G401 (cell line): ENCODE results near the gene OOSP3. TPM values are rescaled to one million over a fixed set of nuclear protein-coding genes. Genes with fewer than 3 reads are reported as not detected.
"Not testable (repeated sequence)": the region's sequence is repeated elsewhere in the genome, so short reads cannot be mapped to it uniquely, and the experiment has no call there.

ENCODE experiments used
- DNase-seq: peaks from one replicate; pipeline ENCODE4 v3.0.0-alpha.2; 2015; ENCODE audit warnings: low spot score
- in situ Hi-C: cut with HindIII; loops from 2 replicates; pipeline ENCODE4 v1.10.0; 2016; ENCODE audit warnings: low sequenced_read_pairs, mixed read lengths
- total RNA-seq: library from RNA; depleted of rRNA; stranded (reverse); fragments of >200 nt; shearing (Covaris generic); gene quantifications from 2 replicates; pipeline ENCODE4 v1.2.3, GENCODE V29; 2014

The OOSP3 gene
- total RNA-seq, 1 experiment from 2014 or later: not detected

GRCh38 chr11:59867946-59868345, 10.6 kb upstream of the OOSP3 start:
- no peak for DNase-seq
- in situ Hi-C loops: no loop called here

- in situ Hi-C loops: no loop called here
Observed at GRCh38 chr11:59872076-59872475, 6.5 kb upstream of the OOSP3 start.

GRCh38 chr11:59875856-59876519, 2.6 kb upstream of the OOSP3 start:
- in situ Hi-C loops: no loop called here
- DNase-seq: no peak

More at GRCh38 chr11:59872076-59872475, 6.5 kb upstream of the OOSP3 start:
- DNase-seq: no peak

GRCh38 chr11:59877325-59877724, 1.3 kb upstream of the OOSP3 start:
- DNase-seq: no peak
- in situ Hi-C loops: no loop called here

- in situ Hi-C loops: no loop called here
- DNase-seq: no peak
Observed at GRCh38 chr11:59877784-59878183, 798 bp upstream of the OOSP3 start.

GRCh38 chr11:59879567-59879966, 985 bp downstream of the OOSP3 start:
- no peak for DNase-seq
- in situ Hi-C loops: no loop called here

- no peak for DNase-seq
- in situ Hi-C loops: no loop called here
Observed at GRCh38 chr11:59883597-59883996, 5.0 kb downstream of the OOSP3 start.

GRCh38 chr11:59887156-59887555, 8.6 kb downstream of the OOSP3 start:
- in situ Hi-C loops: not testable (repeated sequence)

GRCh38 chr11:59891781-59892181, 13.2 kb downstream of the OOSP3 start:
- DNase-seq: no peak
- in situ Hi-C loops: no loop called here

More at GRCh38 chr11:59887156-59887555, 8.6 kb downstream of the OOSP3 start:
- not testable (repeated sequence) for DNase-seq

GRCh38 chr11:59894616-59895015, 16.0 kb downstream of the OOSP3 start:
- no peak for DNase-seq
- in situ Hi-C loops: no loop called here

GRCh38 chr11:59898046-59898445, 19.5 kb downstream of the OOSP3 start:
- DNase-seq: no peak
- in situ Hi-C loops: no loop called here

GRCh38 chr11:59898650-59899049, 20.1 kb downstream of the OOSP3 start:
- no peak for DNase-seq
- in situ Hi-C loops: no loop called here

- no peak for DNase-seq
Observed at GRCh38 chr11:59899532-59899931, 20.9 kb downstream of the OOSP3 start.

GRCh38 chr11:59900366-59901126, 22.0 kb downstream of the OOSP3 start:
- no peak for DNase-seq
- in situ Hi-C loops: no loop called here

More at GRCh38 chr11:59899532-59899931, 20.9 kb downstream of the OOSP3 start:
- in situ Hi-C loops: no loop called here

- DNase-seq: no peak
- in situ Hi-C loops: no loop called here
Observed at GRCh38 chr11:59901306-59901705, 22.7 kb downstream of the OOSP3 start.

GRCh38 chr11:59903569-59903968, 25.0 kb downstream of the OOSP3 start:
- in situ Hi-C loops, DNase-seq: not testable (repeated sequence)

GRCh38 chr11:59918480-59918879, 39.9 kb downstream of the OOSP3 start:
- in situ Hi-C loops: no loop called here
- DNase-seq: no peak

GRCh38 chr11:59918987-59919589, 40.5 kb downstream of the OOSP3 start:
- DNase-seq: peak; percentile 1
- in situ Hi-C loops: no loop called here

GRCh38 chr11:59923813-59924212, 45.2 kb downstream of the OOSP3 start:
- in situ Hi-C loops: no loop called here
- DNase-seq: no peak

- DNase-seq: no peak
- in situ Hi-C loops: no loop called here
Observed at GRCh38 chr11:59931688-59932087, 53.1 kb downstream of the OOSP3 start.
